CD4-positive, alpha-beta memory T cell (primary cell): ENCODE measurements around the gene LILRA2. TPM values are rescaled to one million over a fixed set of nuclear protein-coding genes. Genes with fewer than 3 reads are reported as not detected.
"Not testable (repeated sequence)": the region's sequence is repeated elsewhere in the genome, so short reads cannot be mapped to it uniquely, and the experiment has no call there.

ENCODE experiments used
- CTCF ChIA-PET: fragments of 350-600 bp; sonication (Branson Sonifier 250); formaldehyde crosslinking; loops from one replicate; lab custom pipeline; 2021; ENCODE audit warnings: inconsistent platforms; ENCODE audit not compliant: partially characterized antibody; lab: Charles Lee
- POLR2A ChIA-PET: fragments of 350-600 bp; sonication (Branson Sonifier 250); formaldehyde crosslinking; loops from one replicate; lab custom pipeline; 2021; ENCODE audit not compliant: partially characterized antibody; lab: Charles Lee
- DNase-seq, 5 donors: peaks; one replicate each; pipeline versions ENCODE4 v3.0.0 to v3.0.0-alpha.2; 2020 to 2022; ENCODE audit warnings: mixed read lengths in 1 of 5
- H3K27ac ChIP-seq: one replicate; pipeline ENCODE4 v1.7.0; 2013; ENCODE audit warnings: low read depth, low read length
- H3K27me3 ChIP-seq: 2 replicates; pipeline ENCODE4 v1.7.0; 2013; ENCODE audit warnings: mild to moderate bottlenecking, low read length, moderate library complexity; ENCODE audit not compliant: insufficient read depth
- H3K36me3 ChIP-seq: 2 replicates; pipeline ENCODE4 v1.7.0; 2013; ENCODE audit warnings: mild to moderate bottlenecking, low read length, moderate library complexity; ENCODE audit not compliant: insufficient read depth
- H3K4me1 ChIP-seq: 2 replicates; pipeline ENCODE4 v1.7.0; 2013; ENCODE audit warnings: mild to moderate bottlenecking, low read length, moderate library complexity; ENCODE audit not compliant: insufficient read depth
- H3K4me3 ChIP-seq, 2 donors: one replicate each; pipeline ENCODE4 v1.7.0; 2013; ENCODE audit warnings: low read length in 2 of 2, mild to moderate bottlenecking in 1 of 2
- H3K9me3 ChIP-seq, 2 donors: one replicate each; pipeline ENCODE4 v1.7.0; 2013; ENCODE audit warnings: low read length in 2 of 2, control low read depth in 1 of 2; ENCODE audit not compliant: control insufficient read depth in 1 of 2
- H3K27ac Mint-ChIP-seq, 7 donors: one replicate each; pipeline ENCODE4 v1.8.0; 2020 to 2021; ENCODE audit warnings: mixed read lengths in 7 of 7, mild to moderate bottlenecking in 6 of 7, inconsistent platforms in 3 of 7, moderate library complexity in 3 of 7
- H3K27me3 Mint-ChIP-seq, 2 donors: one replicate each; pipeline ENCODE4 v1.8.0; 2020 to 2021; ENCODE audit warnings: mixed read lengths in 2 of 2
- H3K36me3 Mint-ChIP-seq, 2 donors: one replicate each; pipeline ENCODE4 v1.8.0; 2020 to 2021; ENCODE audit warnings: mixed read lengths in 2 of 2, inconsistent platforms in 1 of 2, mild to moderate bottlenecking in 1 of 2
- H3K4me1 Mint-ChIP-seq, 4 donors: one replicate each; pipeline ENCODE4 v1.8.0; 2020 to 2021; ENCODE audit warnings: mixed read lengths in 4 of 4, mild to moderate bottlenecking in 1 of 4
- H3K4me3 Mint-ChIP-seq, 8 donors: one replicate each; pipeline ENCODE4 v1.8.0; 2020 to 2021; ENCODE audit warnings: mixed read lengths in 8 of 8, mild to moderate bottlenecking in 7 of 8, moderate library complexity in 6 of 8, inconsistent platforms in 3 of 8
- H3K9me3 Mint-ChIP-seq, 8 donors: one replicate each; pipeline ENCODE4 v1.8.0; 2020 to 2021; ENCODE audit warnings: mixed read lengths in 8 of 8, mild to moderate bottlenecking in 5 of 8, inconsistent platforms in 3 of 8, moderate library complexity in 1 of 8
- intact Hi-C: fragments of 100-400 bp; cut with micrococcal nuclease; formaldehyde crosslinking; loops from one replicate; pipeline ENCODE4 v1.15.1; 2023
- polyA plus RNA-seq, 2 donors: library from polyadenylated mRNA; unstranded; fragments of 300-500 nt; fragmentation: Illumina TruSeq; gene quantifications; one replicate each; pipeline ENCODE4 v1.2.3, GENCODE V29; 2021
- total RNA-seq, 2 experiments: library from RNA; stranded (reverse); gene quantifications; one replicate each; pipeline ENCODE4 v1.2.3, GENCODE V29; 2021

LILRA2 gene
- total and polyA plus RNA-seq, 4 experiments from 2014 or later, result 0.35 to 0.47 TPM; not detected in 2

DNA sequence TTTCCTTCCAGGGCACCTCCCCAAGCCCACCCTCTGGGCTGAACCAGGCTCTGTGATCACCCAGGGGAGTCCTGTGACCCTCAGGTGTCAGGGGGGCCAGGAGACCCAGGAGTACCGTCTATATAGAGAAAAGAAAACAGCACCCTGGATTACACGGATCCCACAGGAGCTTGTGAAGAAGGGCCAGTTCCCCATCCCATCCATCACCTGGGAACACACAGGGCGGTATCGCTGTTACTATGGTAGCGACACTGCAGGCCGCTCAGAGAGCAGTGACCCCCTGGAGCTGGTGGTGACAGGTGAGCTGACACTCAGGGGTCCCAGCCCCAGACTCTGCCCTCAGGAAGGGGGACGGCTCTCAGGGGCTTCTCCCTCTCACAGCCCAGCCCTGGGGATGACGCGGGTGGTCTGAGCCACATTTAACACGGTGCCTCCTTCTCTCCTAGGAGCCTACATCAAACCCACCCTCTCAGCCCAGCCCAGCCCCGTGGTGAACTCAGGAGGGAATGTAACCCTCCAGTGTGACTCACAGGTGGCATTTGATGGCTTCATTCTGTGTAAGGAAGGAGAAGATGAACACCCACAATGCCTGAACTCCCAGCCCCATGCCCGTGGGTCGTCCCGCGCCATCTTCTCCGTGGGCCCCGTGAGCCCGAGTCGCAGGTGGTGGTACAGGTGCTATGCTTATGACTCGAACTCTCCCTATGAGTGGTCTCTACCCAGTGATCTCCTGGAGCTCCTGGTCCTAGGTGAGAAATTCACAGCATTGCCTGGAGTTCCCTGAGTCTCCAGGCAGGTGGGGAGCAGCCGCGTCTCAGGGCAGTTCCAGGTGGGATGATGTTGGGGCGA, 58.1 kb downstream of the LILRA2 start:
- H3K27ac ChIP-seq, intact Hi-C loops, H3K4me1 ChIP-seq, H3K4me3 Mint-ChIP-seq, POLR2A ChIA-PET, H3K36me3 ChIP-seq, H3K27me3 ChIP-seq, H3K9me3 Mint-ChIP-seq, H3K4me3 ChIP-seq, DNase-seq, H3K36me3 Mint-ChIP-seq, H3K9me3 ChIP-seq, CTCF ChIA-PET, H3K4me1 Mint-ChIP-seq: not testable (repeated sequence)
- H3K27ac Mint-ChIP-seq, result peak overlapping the region in 1 of 7 donors; percentile 60
- peaks cover 17 to 38% of the 10 kb centered on the region in 2 donors for H3K27me3 Mint-ChIP-seq

DNA sequence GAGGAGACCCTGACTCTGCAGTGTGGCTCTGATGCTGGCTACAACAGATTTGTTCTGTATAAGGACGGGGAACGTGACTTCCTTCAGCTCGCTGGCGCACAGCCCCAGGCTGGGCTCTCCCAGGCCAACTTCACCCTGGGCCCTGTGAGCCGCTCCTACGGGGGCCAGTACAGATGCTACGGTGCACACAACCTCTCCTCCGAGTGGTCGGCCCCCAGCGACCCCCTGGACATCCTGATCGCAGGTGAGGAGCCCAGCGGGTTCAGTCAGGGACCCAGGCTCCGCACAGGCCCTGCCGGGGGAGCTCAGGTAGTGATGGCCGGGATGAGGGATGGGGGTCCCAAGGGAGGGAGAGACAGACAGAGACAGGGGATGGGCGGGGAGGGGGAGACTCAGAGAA, 58.9 kb downstream of the LILRA2 start:
- H3K27ac Mint-ChIP-seq, H3K27me3 ChIP-seq, H3K27ac ChIP-seq, CTCF ChIA-PET, H3K4me1 Mint-ChIP-seq, intact Hi-C loops, H3K4me1 ChIP-seq, POLR2A ChIA-PET, H3K36me3 ChIP-seq, H3K36me3 Mint-ChIP-seq, H3K4me3 ChIP-seq, H3K9me3 Mint-ChIP-seq, DNase-seq, H3K4me3 Mint-ChIP-seq, H3K9me3 ChIP-seq: not testable (repeated sequence)
- peaks cover 14 to 33% of the 10 kb centered on the region in 2 donors for H3K27me3 Mint-ChIP-seq

DNA sequence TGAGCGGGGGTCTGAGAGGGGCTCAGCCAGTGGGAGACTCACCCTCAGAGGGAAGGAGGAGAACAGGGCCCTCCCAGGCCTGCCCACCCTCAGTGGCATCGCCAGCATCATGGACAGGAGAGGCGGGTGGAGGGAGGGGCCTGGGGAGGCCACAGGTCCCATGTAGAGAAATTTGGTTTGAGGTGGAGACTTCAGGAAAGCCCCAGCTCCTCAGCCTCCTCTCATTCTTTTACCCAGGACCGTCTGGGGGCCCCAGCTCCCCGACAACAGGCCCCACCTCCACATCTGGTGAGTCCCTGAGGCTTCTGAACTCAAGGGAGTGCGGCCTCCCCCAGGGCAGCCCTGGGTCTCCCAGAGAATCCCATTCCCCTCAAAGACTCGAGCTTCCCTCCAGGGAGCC, 59.8 kb downstream of the LILRA2 start:
- intact Hi-C loops, result no loop called here

DNA sequence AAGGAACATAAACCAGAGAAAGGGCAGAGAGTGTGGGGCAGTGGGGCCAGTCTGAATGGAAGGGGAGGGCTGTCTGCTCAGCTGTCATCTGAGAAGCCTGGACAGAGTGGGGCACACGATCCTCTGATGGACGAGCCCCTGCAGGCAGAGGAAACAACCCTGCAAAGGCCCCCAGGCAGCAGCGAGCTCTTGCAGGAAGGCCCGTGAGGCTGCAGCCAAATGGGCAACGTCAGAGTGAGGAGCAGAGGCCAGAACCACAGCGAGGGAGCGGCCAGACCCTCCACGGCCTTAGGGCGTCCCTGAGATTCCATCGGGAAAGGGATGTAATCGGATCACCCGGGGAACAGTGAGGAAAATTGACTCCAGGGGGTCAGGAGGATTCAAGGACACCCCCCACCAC, 62.5 kb downstream of the LILRA2 start:
- intact Hi-C loops, H3K4me3 Mint-ChIP-seq, H3K4me1 Mint-ChIP-seq, H3K36me3 Mint-ChIP-seq, H3K27ac Mint-ChIP-seq, DNase-seq, H3K4me3 ChIP-seq, H3K36me3 ChIP-seq, POLR2A ChIA-PET, H3K9me3 ChIP-seq, H3K4me1 ChIP-seq, H3K9me3 Mint-ChIP-seq, H3K27me3 ChIP-seq, H3K27ac ChIP-seq, CTCF ChIA-PET: not testable (repeated sequence)
- peaks cover 5 to 13% of the 10 kb centered on the region in 2 donors for H3K27me3 Mint-ChIP-seq

More for the DNA sequence above, 59.8 kb downstream of the LILRA2 start:
- Mint-ChIP-seq H3K4me3 (no peak overlapping the region), H3K4me1 (no peaks in the 10 kb centered on the region), H3K27ac (no peak overlapping the region), H3K27me3 (peaks cover 10 to 26% of the 10 kb centered on the region in 2 donors), H3K9me3 (no peaks in the 10 kb centered on the region), H3K36me3 (no peaks in the 10 kb centered on the region)
- CTCF ChIA-PET, result no interaction called here
- Histone ChIP-seq H3K27me3 (no peaks in the 10 kb centered on the region), H3K4me3 (no peak overlapping the region), H3K4me1 (no peaks in the 10 kb centered on the region), H3K9me3 (no peaks in the 10 kb centered on the region), H3K36me3 (no peaks in the 10 kb centered on the region), H3K27ac (no peak overlapping the region)
- POLR2A ChIA-PET, result no interaction called here
- DNase-seq, result no peak

DNA sequence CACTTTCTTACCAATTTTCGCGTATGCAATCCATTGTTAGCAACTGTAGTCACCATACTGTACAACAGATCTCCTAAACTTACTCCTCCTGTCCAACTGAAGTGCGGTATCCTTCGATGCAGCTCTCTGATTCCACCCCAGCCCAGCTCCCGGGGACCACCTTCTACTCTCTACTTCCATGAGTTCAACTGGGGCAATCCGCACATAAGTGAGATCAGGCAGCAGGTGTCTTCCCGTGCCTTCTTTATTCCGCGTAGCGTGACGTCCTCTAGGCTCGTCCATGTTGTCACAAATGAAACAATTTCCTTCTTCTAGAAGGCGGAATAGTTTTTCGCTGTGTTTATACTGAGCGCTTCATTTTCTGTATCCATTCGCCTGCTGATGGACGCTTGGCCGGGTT, 65.1 kb downstream of the LILRA2 start:
- CTCF ChIA-PET, result interaction anchor here (2.1 kb wide), 1 partner anchor 35 kb away, joined by 5 read pairs; no protein-coding TSS in a partner anchor

More for the DNA sequence above, 65.1 kb downstream of the LILRA2 start:
- Histone ChIP-seq H3K27ac (no peak overlapping the region), H3K27me3 (no peaks in the 10 kb centered on the region), H3K36me3 (no peaks in the 10 kb centered on the region), H3K4me1 (no peaks in the 10 kb centered on the region), H3K9me3 (no peaks in the 10 kb centered on the region), H3K4me3 (no peak overlapping the region)
- Mint-ChIP-seq H3K4me3 (no peak overlapping the region), H3K4me1 (no peaks in the 10 kb centered on the region), H3K9me3 (peaks cover 0 to 8% (median 0%) of the 10 kb centered on the region in 8 donors), H3K27me3 (peaks cover 5 to 7% of the 10 kb centered on the region in 2 donors), H3K27ac (no peak overlapping the region), H3K36me3 (no peaks in the 10 kb centered on the region)
- POLR2A ChIA-PET, result no interaction called here
- no peak for DNase-seq
- intact Hi-C loops, result no loop called here

Other genes with a start within 250 kb of the LILRA2 start
- gene LILRA4, start 234.6 kb upstream of the LILRA2 start, total RNA-seq, result not detected
- under 1 TPM in 1 of 2 donors, not detected in 1; 0.45 TPM for gene LILRA4, start 234.6 kb upstream of the LILRA2 start, polyA plus RNA-seq
- 10 to 100 TPM; 57.6 to 59.8 TPM for gene LAIR1, start 208.9 kb upstream of the LILRA2 start, total RNA-seq
- 10 to 100 TPM; 23.1 to 60.5 TPM for gene LAIR1, start 208.9 kb upstream of the LILRA2 start, polyA plus RNA-seq
- gene TTYH1, start 158.3 kb upstream of the LILRA2 start, total RNA-seq, result not detected
- under 1 TPM in 1 of 2 donors, not detected in 1; 0.29 TPM for gene TTYH1, start 158.3 kb upstream of the LILRA2 start, polyA plus RNA-seq
- 100 to 1,000 TPM; 535 to 565 TPM for gene LENG8, start 124.6 kb upstream of the LILRA2 start, total RNA-seq
- gene LENG8, start 124.6 kb upstream of the LILRA2 start, polyA plus RNA-seq, result 10 to 100 TPM in 1 of 2 donors, 1 to 10 TPM in 1; 3.1 to 11.3 TPM
- 1 to 10 TPM; 7.2 to 7.3 TPM for gene LENG9, start 110.0 kb upstream of the LILRA2 start, total RNA-seq
- under 1 TPM in 1 of 2 donors, not detected in 1; 0.59 TPM for gene LENG9, start 110.0 kb upstream of the LILRA2 start, polyA plus RNA-seq
- gene CDC42EP5, start 100.5 kb upstream of the LILRA2 start, total RNA-seq, result not detected
- gene CDC42EP5, start 100.5 kb upstream of the LILRA2 start, polyA plus RNA-seq, result not detected
- under 1 TPM; 0.81 to 0.97 TPM for gene LAIR2, start 71.0 kb upstream of the LILRA2 start, total RNA-seq
- gene LAIR2, start 71.0 kb upstream of the LILRA2 start, polyA plus RNA-seq, result 10 to 100 TPM; 15.9 to 27.9 TPM
- not detected for gene LILRA1, start 19.8 kb downstream of the LILRA2 start, total RNA-seq
- not detected for gene LILRA1, start 19.8 kb downstream of the LILRA2 start, polyA plus RNA-seq
- 1 to 10 TPM in 1 of 2 experiments, under 1 TPM in 1; 0.64 to 1.6 TPM for gene LILRB1, start 56.7 kb downstream of the LILRA2 start, total RNA-seq
- under 1 TPM in 1 of 2 donors, not detected in 1; 0.34 TPM for gene LILRB1, start 56.7 kb downstream of the LILRA2 start, polyA plus RNA-seq
- 1 to 10 TPM; 3.2 to 3.5 TPM for gene LILRB4, start 89.2 kb downstream of the LILRA2 start, total RNA-seq
- gene LILRB4, start 89.2 kb downstream of the LILRA2 start, polyA plus RNA-seq, result not detected
- gene KIR3DL3, start 150.7 kb downstream of the LILRA2 start, total RNA-seq, result not detected
- not detected for gene KIR3DL3, start 150.7 kb downstream of the LILRA2 start, polyA plus RNA-seq
- not detected for gene KIR2DL3, start 164.7 kb downstream of the LILRA2 start, total RNA-seq
- gene KIR2DL3, start 164.7 kb downstream of the LILRA2 start, polyA plus RNA-seq, result not detected
- gene KIR2DL1, start 196.0 kb downstream of the LILRA2 start, total RNA-seq, result not detected
- gene KIR2DL1, start 196.0 kb downstream of the LILRA2 start, polyA plus RNA-seq, result under 1 TPM in 1 of 2 donors, not detected in 1; 0.15 TPM
- gene KIR2DL4, start 229.8 kb downstream of the LILRA2 start, total RNA-seq, result not detected
- not detected for gene KIR2DL4, start 229.8 kb downstream of the LILRA2 start, polyA plus RNA-seq
- not detected for gene KIR3DL1, start 242.7 kb downstream of the LILRA2 start, total RNA-seq
- gene KIR3DL1, start 242.7 kb downstream of the LILRA2 start, polyA plus RNA-seq, result under 1 TPM in 1 of 2 donors, not detected in 1; 0.16 TPM